Measurements from ENCODE around the gene FAM131A.
A peak's percentile ranks its signal among the peaks of the same experiment; 100 is the strongest.

Gene FAM131A

DNA sequence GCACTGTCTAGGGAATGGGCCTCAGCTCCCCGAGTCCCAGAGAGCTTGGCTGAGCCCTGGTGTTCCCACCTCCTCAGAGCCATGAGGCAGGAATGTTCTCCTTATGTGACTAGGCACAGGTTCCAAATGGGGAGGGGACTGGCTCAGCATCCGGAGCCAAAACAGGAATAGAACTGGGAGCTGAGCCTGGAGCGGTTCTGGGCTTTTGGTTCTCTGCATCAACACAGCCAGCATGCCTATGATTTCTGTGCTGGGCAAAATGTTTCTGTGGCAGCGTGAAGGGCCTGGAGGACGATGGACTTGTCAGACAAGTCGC, at the start of gene FAM131A:
FAM131A (plus strand) TSS at position 202 of the 316 bp plus-strand sequence; CDS start at position 233, 31 bp downstream.
- TF ChIP-seq, protein P1, sequence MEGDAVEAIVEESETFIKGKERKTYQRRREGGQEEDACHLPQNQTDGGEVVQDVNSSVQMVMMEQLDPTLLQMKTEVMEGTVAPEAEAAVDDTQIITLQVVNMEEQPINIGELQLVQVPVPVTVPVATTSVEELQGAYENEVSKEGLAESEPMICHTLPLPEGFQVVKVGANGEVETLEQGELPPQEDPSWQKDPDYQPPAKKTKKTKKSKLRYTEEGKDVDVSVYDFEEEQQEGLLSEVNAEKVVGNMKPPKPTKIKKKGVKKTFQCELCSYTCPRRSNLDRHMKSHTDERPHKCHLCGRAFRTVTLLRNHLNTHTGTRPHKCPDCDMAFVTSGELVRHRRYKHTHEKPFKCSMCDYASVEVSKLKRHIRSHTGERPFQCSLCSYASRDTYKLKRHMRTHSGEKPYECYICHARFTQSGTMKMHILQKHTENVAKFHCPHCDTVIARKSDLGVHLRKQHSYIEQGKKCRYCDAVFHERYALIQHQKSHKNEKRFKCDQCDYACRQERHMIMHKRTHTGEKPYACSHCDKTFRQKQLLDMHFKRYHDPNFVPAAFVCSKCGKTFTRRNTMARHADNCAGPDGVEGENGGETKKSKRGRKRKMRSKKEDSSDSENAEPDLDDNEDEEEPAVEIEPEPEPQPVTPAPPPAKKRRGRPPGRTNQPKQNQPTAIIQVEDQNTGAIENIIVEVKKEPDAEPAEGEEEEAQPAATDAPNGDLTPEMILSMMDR (IDR thresholded peaks at IDR 0.05; ENCODE audit: low read length, missing control alignments), result no peak
- H3K4me3 ChIP-seq (replicated peaks; ENCODE audit: low read depth, low read length), result peak within 1 kb of the TSS; percentile 70
- peak; percentile 38 for DNase-seq (ENCODE audit: low read depth)

DNA sequence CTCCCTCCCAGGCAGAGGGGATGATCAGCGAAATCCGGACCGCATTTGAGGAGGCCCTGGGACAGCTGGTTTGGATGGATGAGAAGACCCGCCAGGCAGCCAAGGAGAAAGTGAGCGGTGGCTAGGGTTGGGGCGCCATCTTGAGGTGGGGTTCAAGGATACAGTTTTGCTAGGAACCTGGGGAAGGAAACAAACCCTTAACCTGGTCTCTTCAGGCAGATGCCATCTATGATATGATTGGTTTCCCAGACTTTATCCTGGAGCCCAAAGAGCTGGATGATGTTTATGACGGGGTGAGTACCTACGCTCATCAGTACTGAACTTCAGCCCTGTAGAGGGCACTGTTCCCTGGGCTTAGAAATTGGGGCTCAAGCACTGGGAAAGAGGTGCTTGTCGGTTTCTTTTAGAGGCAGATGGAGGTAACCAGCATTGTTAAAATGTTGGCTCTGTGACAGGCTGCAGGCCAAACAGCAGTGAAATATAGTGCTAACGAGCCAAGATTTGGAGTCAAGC, 47.9 kb upstream of the FAM131A start:
- TF ChIP-seq, protein P1 (IDR thresholded peaks at IDR 0.05; ENCODE audit: low read length, missing control alignments), result peak; percentile 69
- H3K4me3 ChIP-seq (replicated peaks; ENCODE audit: low read depth, low read length), result no peak overlapping the region
- peak; percentile 63 for DNase-seq (ENCODE audit: low read depth)

- TF ChIP-seq, protein P1 (IDR thresholded peaks at IDR 0.05; ENCODE audit: low read length, missing control alignments), result no peak
- H3K4me3 ChIP-seq (replicated peaks; ENCODE audit: low read depth, low read length), result no peak overlapping the region
- no peak for DNase-seq (ENCODE audit: low read depth)
Measured at GRCh38 chr3:184290331-184290730, 47.1 kb upstream of the FAM131A start.

DNA sequence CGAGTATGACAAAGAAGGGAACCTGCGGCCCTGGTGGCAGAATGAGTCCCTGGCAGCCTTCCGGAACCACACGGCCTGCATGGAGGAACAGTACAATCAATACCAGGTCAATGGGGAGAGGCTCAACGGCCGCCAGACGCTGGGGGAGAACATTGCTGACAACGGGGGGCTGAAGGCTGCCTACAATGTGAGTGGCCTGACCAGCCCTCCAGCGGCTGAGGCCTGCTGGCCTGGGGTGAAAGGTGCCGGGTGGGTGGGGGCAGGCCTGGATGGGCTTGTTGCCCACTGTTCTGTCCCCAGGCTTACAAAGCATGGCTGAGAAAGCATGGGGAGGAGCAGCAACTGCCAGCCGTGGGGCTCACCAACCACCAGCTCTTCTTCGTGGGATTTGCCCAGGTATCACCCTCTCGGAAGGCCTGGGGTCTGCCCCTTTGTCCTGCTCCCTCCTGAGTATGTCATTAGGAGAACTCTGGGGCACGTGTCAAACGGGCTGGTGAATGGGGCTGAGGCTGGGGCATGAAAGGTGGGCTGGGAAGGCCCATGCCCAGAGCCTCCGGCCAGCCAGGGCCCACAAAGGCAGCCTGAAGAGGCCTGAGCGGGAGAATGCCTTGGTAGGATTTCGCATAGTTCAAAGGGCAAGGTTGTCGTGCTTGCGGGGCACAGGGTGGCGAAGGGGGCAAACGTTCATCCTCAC, 46.2 kb upstream of the FAM131A start:
- no peak overlapping the region for H3K4me3 ChIP-seq (replicated peaks; ENCODE audit: low read depth, low read length)
- TF ChIP-seq, protein P1 (IDR thresholded peaks at IDR 0.05; ENCODE audit: low read length, missing control alignments), result no peak
- no peak for DNase-seq (ENCODE audit: low read depth)

DNA sequence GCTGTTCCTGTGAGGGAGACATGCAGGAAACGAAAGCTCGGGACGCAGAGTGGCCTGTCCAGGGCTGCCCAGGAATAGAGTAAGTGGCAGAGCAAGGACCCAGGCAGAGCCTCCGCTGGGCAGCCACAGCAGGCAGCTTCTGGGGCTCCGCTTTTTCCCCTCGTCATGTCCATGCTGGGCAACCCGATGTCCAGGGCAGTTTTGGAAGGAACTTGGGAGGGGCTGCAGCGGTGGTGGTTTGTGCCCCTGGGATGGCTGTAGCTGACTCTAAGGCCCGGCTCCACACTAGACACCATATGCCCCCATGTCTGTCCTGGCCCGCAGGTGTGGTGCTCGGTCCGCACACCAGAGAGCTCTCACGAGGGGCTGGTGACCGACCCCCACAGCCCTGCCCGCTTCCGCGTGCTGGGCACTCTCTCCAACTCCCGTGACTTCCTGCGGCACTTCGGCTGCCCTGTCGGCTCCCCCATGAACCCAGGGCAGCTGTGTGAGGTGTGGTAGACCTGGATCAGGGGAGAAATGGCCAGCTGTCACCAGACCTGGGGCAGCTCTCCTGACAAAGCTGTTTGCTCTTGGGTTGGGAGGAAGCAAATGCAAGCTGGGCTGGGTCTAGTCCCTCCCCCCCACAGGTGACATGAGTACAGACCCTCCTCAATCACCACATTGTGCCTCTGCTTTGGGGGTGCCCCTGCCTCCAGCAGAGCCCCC, 45.5 kb upstream of the FAM131A start:
- TF ChIP-seq, protein P1 (IDR thresholded peaks at IDR 0.05; ENCODE audit: low read length, missing control alignments), result no peak
- no peak overlapping the region for H3K4me3 ChIP-seq (replicated peaks; ENCODE audit: low read depth, low read length)
- DNase-seq (ENCODE audit: low read depth), result no peak

- TF ChIP-seq, protein P1 (IDR thresholded peaks at IDR 0.05; ENCODE audit: low read length, missing control alignments), result no peak
- H3K4me3 ChIP-seq (replicated peaks; ENCODE audit: low read depth, low read length), result no peak overlapping the region
- DNase-seq (ENCODE audit: low read depth), result no peak
Measured at GRCh38 chr3:184295771-184296170, 41.6 kb upstream of the FAM131A start.

Data from fibroblast of pulmonary artery (primary cell).